HG03135 (cell line): Measurements from ENCODE around the gene RASGRF1.
"Not testable (repeated sequence)": the region's sequence is repeated elsewhere in the genome, so short reads cannot be mapped to it uniquely, and the experiment has no call there.

ENCODE experiments used
- ATAC-seq: cut with Tn5 transposase; IDR thresholded peaks from one replicate; pipeline ENCODE4 v1.9.1; 2021; ENCODE audit warnings: mild to moderate bottlenecking, moderate library complexity; ENCODE audit not compliant: unreplicated experiment

The RASGRF1 gene

DNA sequence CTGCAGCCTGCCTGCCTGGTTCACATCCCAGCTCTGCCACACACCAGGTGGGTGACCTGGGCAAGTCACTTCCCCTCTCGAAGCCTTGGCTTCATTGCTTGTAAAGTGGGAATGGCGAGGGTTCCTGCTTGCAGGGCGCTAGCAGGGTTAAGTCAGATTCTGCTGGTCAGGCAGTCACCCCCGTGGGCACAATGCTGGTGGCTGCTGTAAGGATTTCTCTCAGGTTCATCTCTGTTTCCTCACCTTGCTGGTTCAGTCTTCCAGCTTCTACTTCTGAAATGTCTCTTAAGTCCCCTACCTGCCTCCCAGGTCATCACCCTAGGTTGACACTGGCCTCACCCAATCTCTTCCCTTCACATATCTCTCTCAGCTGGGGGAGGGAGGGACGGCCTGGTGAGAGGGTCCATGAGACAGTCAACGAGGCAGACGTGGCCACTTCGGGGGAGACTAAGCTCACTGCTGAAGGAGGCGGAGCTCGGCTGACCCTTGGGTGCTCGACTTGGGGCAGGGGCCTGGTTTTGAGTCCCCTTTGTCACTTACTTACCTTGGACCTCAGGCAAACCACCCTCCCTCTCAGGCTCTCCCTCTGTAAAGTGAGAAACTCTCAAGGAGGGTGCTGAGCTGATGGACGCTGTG, 157.3 kb downstream of the RASGRF1 start:
- ATAC-seq = no peak

DNA sequence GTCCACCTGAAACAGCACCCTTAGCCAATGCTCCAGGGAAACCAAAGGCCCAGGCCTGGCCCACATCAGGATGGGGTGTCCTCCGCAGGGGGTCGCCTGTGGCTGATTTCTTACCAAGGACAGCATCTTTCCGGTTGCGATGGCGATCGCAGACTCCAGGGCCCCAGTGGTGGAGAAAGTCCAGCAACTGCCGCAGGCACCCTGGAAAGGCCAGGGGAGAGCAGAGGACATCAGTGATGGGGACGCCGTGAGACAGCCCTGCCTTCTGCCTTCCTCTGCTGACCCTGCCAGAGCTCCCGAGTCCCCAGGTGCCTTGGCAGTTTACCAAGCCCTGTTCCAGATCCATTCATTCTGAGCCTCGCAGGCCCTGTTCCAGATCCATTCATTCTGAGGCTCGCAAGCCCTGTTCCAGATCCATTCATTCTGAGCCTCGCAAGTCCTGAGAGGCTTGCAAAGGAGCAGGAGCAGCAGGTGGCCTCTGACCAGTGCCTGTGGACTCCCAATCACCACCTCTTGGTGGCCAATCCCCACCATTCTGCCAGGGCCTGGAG, 158.2 kb downstream of the RASGRF1 start:
- no peak for ATAC-seq

GRCh38 chr15:78931439-78932257, 158.9 kb downstream of the RASGRF1 start:
- ATAC-seq = no peak

DNA sequence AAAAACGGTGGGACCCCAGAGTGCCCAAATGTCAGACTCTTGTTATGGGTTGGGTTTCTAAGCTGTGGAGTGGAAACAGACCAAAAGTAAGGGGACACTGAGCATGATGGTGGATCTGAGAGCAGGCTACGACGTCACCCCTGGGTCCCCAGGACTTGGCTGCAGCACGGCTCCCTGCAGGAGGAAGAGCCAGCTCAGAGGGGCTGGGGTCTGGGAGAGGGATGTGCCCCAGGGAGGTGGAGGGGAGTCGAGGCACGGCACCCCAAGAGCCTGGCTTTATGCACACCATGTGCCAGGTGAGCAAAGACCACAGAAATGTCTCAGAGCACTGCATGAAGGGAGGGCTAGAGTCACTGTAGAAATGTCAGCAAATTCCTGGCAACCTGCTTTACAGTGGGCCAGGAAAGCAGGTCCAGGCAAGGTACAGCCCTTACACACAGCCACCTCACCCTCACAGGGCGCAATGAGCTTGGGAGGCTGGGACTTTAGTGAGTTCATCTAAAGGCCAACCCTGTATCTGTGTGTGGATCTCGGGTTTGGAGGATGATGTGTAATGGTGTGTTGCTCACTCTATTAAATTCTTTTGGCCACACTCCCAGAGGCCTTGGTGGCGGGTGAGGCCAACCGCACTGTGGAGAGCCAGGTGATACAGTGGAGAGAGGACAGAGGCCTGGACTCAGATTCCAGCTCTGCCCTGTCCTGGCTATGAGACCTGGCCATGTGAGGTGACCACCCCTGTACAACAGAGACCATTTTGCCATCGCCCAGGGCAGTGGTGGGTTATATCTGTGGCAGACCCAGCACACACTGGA, 159.8 kb downstream of the RASGRF1 start:
- ATAC-seq = no peak

DNA sequence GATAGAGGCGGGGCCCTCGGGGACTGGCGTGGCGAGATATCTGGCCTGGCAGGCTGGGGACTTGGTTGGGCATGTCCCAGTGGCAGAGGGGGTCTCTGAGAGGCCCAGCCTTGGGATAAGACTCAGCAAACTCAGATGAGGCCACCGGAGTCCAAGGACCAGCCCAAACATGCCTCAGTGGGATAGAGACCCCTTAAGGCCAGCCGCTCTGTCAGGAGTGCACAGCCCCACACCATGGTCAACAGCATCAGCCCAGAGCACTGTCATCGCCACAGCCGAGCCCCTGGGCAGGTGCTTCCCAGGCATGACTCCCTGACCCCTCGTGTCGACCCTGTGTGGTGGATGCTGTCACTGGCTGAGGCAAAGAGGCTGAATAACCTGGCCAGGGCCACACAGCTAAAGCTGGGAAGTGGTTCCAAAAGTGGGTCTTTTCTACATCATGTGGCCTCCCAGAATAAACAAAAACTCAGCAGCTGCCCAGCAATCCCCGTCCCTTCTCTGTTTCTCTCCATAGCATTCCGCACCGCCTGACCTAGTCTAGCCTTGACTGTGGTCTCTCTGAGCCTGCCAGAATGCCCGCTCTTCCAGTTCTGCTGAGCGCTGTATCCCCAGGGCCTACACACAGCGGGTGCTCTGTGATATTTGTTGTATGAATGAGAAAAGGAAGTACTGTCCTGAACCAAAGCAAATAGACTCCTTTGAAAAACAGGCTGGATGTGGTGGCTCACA, 160.9 kb downstream of the RASGRF1 start:
- no peak for ATAC-seq

GRCh38 chr15:78928616-78929093, 161.9 kb downstream of the RASGRF1 start:
- no peak for ATAC-seq

DNA sequence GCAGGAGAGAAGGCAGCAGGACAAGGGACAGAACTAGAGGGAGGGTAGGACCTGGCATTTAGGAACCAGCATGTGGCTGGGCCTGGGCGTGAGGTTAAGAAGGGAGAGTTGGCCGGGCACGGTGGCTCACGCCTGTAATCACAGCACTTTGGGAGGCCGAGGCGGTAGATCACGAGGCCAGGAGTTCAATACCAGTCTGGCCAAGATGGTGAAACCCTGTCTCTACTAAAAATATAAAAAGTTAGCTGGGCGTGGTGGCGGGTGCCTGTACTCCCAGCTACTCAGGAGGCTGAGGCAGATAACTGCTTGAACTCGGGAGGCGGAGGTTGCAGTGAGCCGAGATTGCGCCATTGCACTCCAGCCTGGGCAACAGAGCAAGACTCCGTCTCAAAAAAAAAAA, 162.4 kb downstream of the RASGRF1 start:
- ATAC-seq = not testable (repeated sequence)

DNA sequence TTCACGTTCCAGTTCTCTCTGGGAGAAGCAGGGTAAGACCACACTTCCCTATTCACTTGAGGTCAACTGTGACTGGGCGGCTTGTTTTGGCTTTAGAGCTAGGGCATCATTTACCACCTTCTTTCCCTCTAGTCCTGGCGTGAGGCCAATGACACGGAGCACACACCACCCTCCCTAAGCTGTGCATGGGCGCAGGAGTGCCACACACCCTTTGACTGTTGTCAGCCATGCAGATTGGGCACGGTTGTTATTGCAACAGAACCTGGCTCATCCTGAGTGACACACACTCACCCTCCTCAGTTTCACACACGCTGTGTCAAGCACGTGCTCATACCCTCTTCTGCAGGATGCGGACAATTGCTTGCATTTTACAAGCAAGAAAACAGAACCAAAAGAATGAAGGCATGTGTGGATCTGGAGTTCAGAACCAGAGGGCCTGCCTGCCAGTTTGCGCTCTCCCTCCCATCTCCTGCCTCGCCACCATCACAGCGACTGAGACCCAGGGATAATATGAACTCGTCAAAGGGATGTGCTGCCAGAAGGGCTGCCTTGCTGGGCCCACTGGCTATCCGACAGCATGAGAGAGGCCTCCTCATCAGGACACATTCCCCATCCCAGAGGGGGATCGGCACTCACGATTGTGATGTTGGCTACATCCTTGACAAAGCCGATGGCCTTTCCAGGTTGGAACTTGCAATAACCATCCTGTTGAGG, 163.3 kb downstream of the RASGRF1 start:
- no peak for ATAC-seq

DNA sequence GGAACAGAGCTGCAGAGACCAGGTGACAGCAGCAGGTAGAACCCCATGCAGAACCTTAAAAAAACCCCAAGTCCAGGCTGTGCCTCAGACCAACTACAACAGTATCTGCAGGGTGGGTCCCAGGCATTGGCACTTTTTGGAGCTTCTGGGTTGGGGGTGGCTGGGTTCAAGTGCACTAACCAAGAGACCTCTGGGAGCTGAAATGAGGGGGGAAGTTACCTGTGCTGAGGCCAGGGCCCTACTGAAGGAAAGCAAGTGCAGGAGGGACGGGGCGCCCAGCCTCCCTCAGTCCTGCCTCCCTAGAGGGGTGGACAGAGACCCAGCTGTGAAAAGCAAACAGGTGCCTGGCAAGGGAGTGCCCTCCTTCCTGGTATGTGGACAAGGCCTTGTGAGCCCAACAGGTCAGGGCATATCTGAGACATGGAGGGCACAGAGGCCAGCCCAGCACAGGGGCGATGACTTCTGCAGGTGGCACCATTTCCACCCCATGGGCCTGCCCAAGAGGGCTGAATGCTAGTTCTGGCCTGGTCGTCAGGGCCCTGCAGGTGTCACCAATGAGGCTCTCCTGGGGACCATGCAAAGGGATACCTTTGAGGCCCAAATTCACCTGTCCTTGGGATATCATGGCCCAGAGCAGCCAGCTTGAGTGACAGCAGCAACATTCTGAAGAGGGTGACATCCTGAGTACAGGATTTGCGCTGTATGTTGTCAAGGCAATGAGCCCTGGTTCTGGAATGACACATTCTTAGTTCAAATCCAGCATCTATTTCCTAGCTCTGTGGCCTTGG, 164.4 kb downstream of the RASGRF1 start:
- ATAC-seq = no peak

DNA sequence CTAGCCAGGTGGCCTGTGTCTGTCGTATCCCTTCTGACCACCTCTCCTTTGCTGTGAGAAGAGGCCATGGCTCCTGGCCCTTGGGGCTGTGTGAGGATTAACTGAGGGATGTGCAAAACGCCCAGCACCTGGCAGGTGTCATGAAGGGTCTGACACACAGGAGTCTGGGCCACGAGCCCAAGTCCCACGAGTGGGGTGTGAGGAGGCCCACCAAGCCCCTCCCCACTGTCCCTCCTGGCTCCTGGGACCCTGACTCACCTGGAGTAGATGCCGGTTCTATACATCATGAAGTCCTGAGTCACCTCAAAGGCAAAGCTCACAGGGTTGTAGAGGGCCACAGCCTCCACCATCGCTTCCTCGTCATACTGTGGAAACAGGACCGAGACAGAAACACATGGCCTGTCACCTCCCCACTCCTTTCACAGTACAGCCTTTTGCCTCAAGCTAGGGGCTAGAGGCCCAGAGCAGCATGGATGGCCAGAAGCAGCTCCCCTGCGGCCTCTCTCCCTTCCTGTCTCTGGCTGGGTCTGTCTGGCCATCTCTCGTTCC, 165.4 kb downstream of the RASGRF1 start:
- ATAC-seq = no peak

- ATAC-seq = no peak
Measured at GRCh38 chr15:78923480-78924360, 166.9 kb downstream of the RASGRF1 start.

GRCh38 chr15:78923015-78923414, 167.6 kb downstream of the RASGRF1 start:
- ATAC-seq = no peak

- ATAC-seq = no peak
Measured at GRCh38 chr15:78922527-78922926, 168.1 kb downstream of the RASGRF1 start.

DNA sequence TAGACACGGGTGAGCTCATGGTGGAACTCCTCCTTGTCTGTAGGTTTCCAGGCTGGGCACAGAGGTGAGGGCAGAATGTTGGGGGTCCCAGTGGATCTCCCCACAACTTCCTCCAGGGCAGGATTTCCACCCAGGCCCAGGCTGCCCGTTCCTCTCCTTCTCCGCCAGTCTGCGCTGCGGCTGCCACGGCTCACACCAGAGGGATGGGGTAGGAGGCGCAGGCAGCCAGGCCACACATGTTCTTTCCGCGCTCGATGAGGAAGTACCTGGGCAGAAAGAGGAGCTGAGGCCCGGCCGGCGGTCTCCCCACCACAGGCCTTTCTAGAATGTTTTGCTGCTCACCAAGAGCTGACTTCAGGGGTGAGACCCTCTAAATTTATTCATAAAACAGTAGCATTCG, 168.6 kb downstream of the RASGRF1 start:
- no peak for ATAC-seq

GRCh38 chr15:78921517-78921916, 169.1 kb downstream of the RASGRF1 start:
- no peak for ATAC-seq

GRCh38 chr15:78917888-78918287, 172.7 kb downstream of the RASGRF1 start:
- no peak for ATAC-seq

DNA sequence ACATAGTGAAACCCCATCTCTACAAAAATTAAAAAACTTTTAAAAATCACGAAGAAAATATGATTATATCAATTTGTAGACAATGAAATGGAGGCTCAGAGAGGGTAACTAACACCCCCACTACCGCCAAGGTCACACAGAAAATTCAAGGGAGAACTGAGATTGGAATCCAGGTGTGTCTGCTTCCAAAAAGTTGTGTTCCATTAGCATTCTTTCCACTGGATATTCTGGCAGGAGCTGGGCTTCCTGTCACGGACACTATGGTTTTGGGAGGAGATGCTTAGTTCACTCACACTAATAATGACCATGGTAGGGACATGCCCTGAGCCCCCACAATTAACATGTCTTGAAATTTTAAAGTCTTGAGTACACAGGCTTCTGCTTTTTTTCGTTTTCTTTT, 174.5 kb downstream of the RASGRF1 start:
- ATAC-seq = no peak
